GM12891 (cell line): ENCODE measurements around the gene ATP1A3.
A peak's percentile ranks its signal among the peaks of the same experiment; 100 is the strongest.

Experiments
- DNase-seq: peaks from one replicate; pipeline ENCODE4 v3.0.0; 2011; ENCODE audit warnings: low spot score; ENCODE audit not compliant: insufficient read length
- FAIRE-seq: peaks from 2 replicates; lab custom pipeline; 2011; peaks lifted over from hg19 to GRCh38; lab: Jason Lieb, UNC
- PAX5 ChIP-seq: IDR thresholded peaks from 2 replicates; pipeline ENCODE4 v1.6.1; 2011; ENCODE audit warnings: low read length, moderate library complexity, mild to moderate bottlenecking; ENCODE audit not compliant: insufficient read depth, severe bottlenecking
- POLR2A ChIP-seq: IDR thresholded peaks from 2 replicates; pipeline ENCODE4 v1.6.1; 2011; ENCODE audit warnings: low read depth, low read length, control low read depth
- POLR2AphosphoS5 ChIP-seq: IDR thresholded peaks from 2 replicates; pipeline ENCODE4 v1.6.1; 2011; ENCODE audit warnings: low read depth, low read length, control low read depth
- POU2F2 ChIP-seq: IDR thresholded peaks from 2 replicates; pipeline ENCODE4 v1.6.1; 2011; ENCODE audit warnings: low read depth, mild to moderate bottlenecking, control low read depth, low read length, moderate library complexity
- SPI1 ChIP-seq: IDR thresholded peaks from 2 replicates; pipeline ENCODE4 v1.6.1; 2011; ENCODE audit warnings: low read depth, low read length, control low read depth
- TAF1 ChIP-seq: IDR thresholded peaks from 2 replicates; pipeline ENCODE4 v1.6.1; 2011; ENCODE audit warnings: low read depth, low read length, control low read depth

Gene ATP1A3

GRCh38 chr19:41926028-41926762 lies 67.8 kb downstream of the ATP1A3 start:
- FAIRE-seq (no peak), DNase-seq (no peak)
- TF ChIP-seq TAF1 (no peak), POLR2AphosphoS5 (no peak), SPI1 (no peak), PAX5 (no peak), POU2F2 (no peak), POLR2A (no peak)

- no peak for FAIRE-seq
- TF ChIP-seq POLR2A = no peak
- no peak for TF ChIP-seq SPI1
- no peak for TF ChIP-seq POLR2AphosphoS5
- no peak for TF ChIP-seq TAF1
- no peak for TF ChIP-seq PAX5
- no peak for TF ChIP-seq POU2F2
- DNase-seq = no peak
These were observed 68.6 kb downstream of the ATP1A3 start for GRCh38 chr19:41925208-41926003.

- TF ChIP-seq POLR2A = no peak
- no peak for TF ChIP-seq POU2F2
- TF ChIP-seq TAF1 = no peak
- TF ChIP-seq PAX5 = no peak
- TF ChIP-seq SPI1 = no peak
- no peak for FAIRE-seq
- no peak for DNase-seq
These were observed 69.6 kb downstream of the ATP1A3 start for GRCh38 chr19:41924151-41925145.

GRCh38 chr19:41923045-41923788 lies 70.8 kb downstream of the ATP1A3 start:
- peak; percentile 63; the same call in 1 of the 2 replicates for TF ChIP-seq SPI1
- no peak for TF ChIP-seq PAX5
- FAIRE-seq (no peak), DNase-seq (no peak)

GRCh38 chr19:41922585-41922984 lies 71.4 kb downstream of the ATP1A3 start:
- FAIRE-seq = no peak
- TF ChIP-seq POLR2A (no peak), TAF1 (no peak), SPI1 (no peak), POU2F2 (no peak), POLR2AphosphoS5 (no peak), PAX5 (no peak)

GRCh38 chr19:41921577-41922576 lies 72.2 kb downstream of the ATP1A3 start:
- DNase-seq = no peak

More at GRCh38 chr19:41922585-41922984, 71.4 kb downstream of the ATP1A3 start:
- DNase-seq = no peak

GRCh38 chr19:41920882-41921576 lies 73.0 kb downstream of the ATP1A3 start:
- FAIRE-seq (no peak), DNase-seq (no peak)
- no peak for TF ChIP-seq SPI1
- no peak for TF ChIP-seq POLR2A
- TF ChIP-seq POU2F2 = no peak
- TF ChIP-seq TAF1 = no peak
- TF ChIP-seq POLR2AphosphoS5 = no peak
- no peak for TF ChIP-seq PAX5

More at GRCh38 chr19:41921577-41922576, 72.2 kb downstream of the ATP1A3 start:
- TF ChIP-seq TAF1 (no peak), POLR2A (no peak), POLR2AphosphoS5 (no peak), POU2F2 (no peak), PAX5 (no peak), SPI1 (no peak)
- no peak for FAIRE-seq
